IMR-90 (cell line): Measurements from ENCODE around the gene KCNK4. TPM values are rescaled to one million over a fixed set of nuclear protein-coding genes. Genes with fewer than 3 reads are reported as not detected.

ENCODE experiments used
- ATAC-seq: fragments of 200-7000 bp; cut with Tn5 transposase; 2 replicates; pipeline ENCODE4 v1.9.1; 2020; ENCODE audit warnings: low read depth, mild to moderate bottlenecking, moderate library complexity
- BruUV-seq: library from RNA; stranded (reverse); fragments of 400-500 nt; replicated peaks from 2 replicates; lab custom pipeline; 2021; lab: Mats Ljungman, UMichigan
- CTCF ChIA-PET: fragments of 300-600 bp; formaldehyde crosslinking; extraction: SDS; loops from one replicate; lab custom pipeline; 2021; ENCODE audit warnings: antibody characterized with exemption; lab: Yijun Ruan, JAX
- POLR2A ChIA-PET: fragments of 300-600 bp; sonication (Branson Sonifier 250); formaldehyde crosslinking; loops from one replicate; lab custom pipeline; 2022; ENCODE audit warnings: antibody characterized with exemption; ENCODE audit not compliant: unreplicated experiment; lab: Charles Lee
- DNase-seq: peaks from one replicate; pipeline ENCODE4 v3.0.0; 2013
- H2AFZ ChIP-seq: replicated peaks from 2 replicates; pipeline ENCODE3; 2013; ENCODE audit warnings: low read length, mild to moderate bottlenecking; ENCODE audit not compliant: poor library complexity
- H2AK5ac ChIP-seq: 2 replicates; pipeline ENCODE4 v1.6.1; 2013; ENCODE audit warnings: low read depth, low read length, inconsistent platforms
- H2AK9ac ChIP-seq: replicated peaks from 2 replicates; pipeline ENCODE3; 2013; ENCODE audit warnings: mild to moderate bottlenecking, low read depth, low read length, moderate library complexity; ENCODE audit not compliant: poor library complexity
- H2BK120ac ChIP-seq: 2 replicates; pipeline ENCODE4 v1.6.1; 2013; ENCODE audit warnings: low read depth, low read length, inconsistent platforms
- H2BK15ac ChIP-seq: 3 replicates; pipeline ENCODE4 v1.6.1; 2013; ENCODE audit warnings: low read depth, low read length, inconsistent platforms
- H2BK20ac ChIP-seq: 2 replicates; pipeline ENCODE4 v1.6.1; 2013; ENCODE audit warnings: low read depth, mild to moderate bottlenecking, inconsistent platforms, low read length, moderate library complexity
- H2BK5ac ChIP-seq: 2 replicates; pipeline ENCODE4 v1.6.1; 2013; ENCODE audit warnings: mild to moderate bottlenecking, low read depth, low read length, inconsistent platforms; ENCODE audit not compliant: poor library complexity, severe bottlenecking
- H3K14ac ChIP-seq: replicated peaks from 2 replicates; pipeline ENCODE4 v1.6.1; 2013; ENCODE audit warnings: low read depth, low read length, inconsistent platforms
- H3K18ac ChIP-seq: 2 replicates; pipeline ENCODE4 v1.6.1; 2013; ENCODE audit warnings: low read depth, low read length, control low read depth
- H3K23ac ChIP-seq: 2 replicates; pipeline ENCODE4 v1.6.1; 2013; ENCODE audit warnings: low read depth, low read length, inconsistent platforms
- H3K27ac ChIP-seq: 2 replicates; pipeline ENCODE4 v1.5.1; 2013; ENCODE audit warnings: mild to moderate bottlenecking, control low read depth, low read length; ENCODE audit not compliant: insufficient read depth
- H3K27me3 ChIP-seq: 2 replicates; pipeline ENCODE4 v1.6.1; 2013; ENCODE audit warnings: low read length; ENCODE audit not compliant: control insufficient read depth, insufficient read depth
- H3K36me3 ChIP-seq: 2 replicates; pipeline ENCODE4 v1.6.1; 2013; ENCODE audit warnings: low read length, mixed read lengths; ENCODE audit not compliant: control insufficient read depth, insufficient read depth
- H3K4ac ChIP-seq: 2 replicates; pipeline ENCODE4 v1.6.1; 2013; ENCODE audit warnings: low read depth, low read length, inconsistent platforms
- H3K4me1 ChIP-seq: 2 replicates; pipeline ENCODE4 v1.6.1; 2013; ENCODE audit warnings: low read length, mixed read lengths; ENCODE audit not compliant: control insufficient read depth, insufficient read depth
- H3K4me2 ChIP-seq: 2 replicates; pipeline ENCODE4 v1.6.1; 2013; ENCODE audit warnings: low read depth, mild to moderate bottlenecking, control low read depth, low read length, moderate library complexity
- H3K4me3 ChIP-seq: 2 replicates; pipeline ENCODE4 v1.5.1; 2013; ENCODE audit warnings: low read depth, mild to moderate bottlenecking, control low read depth, low read length, moderate library complexity; ENCODE audit not compliant: insufficient read depth
- H3K56ac ChIP-seq: 2 replicates; pipeline ENCODE4 v1.6.1; 2013; ENCODE audit warnings: low read length, inconsistent platforms; ENCODE audit not compliant: insufficient read depth; ENCODE audit errors: extremely low read depth
- H3K79me1 ChIP-seq, 2 experiments: 2 replicates each; pipeline ENCODE4 v1.6.1; 2013; ENCODE audit warnings: low read length in 2 of 2, inconsistent platforms in 1 of 2, low read depth in 1 of 2
- H3K9ac ChIP-seq: 2 replicates; pipeline ENCODE4 v1.6.1; 2013; ENCODE audit warnings: low read depth, low read length, control low read depth
- H3K9me1 ChIP-seq: 2 replicates; pipeline ENCODE4 v1.6.1; 2013; ENCODE audit warnings: low read length, inconsistent platforms; ENCODE audit not compliant: insufficient read depth
- H3K9me3 ChIP-seq: 2 replicates; pipeline ENCODE4 v1.6.1; 2013; ENCODE audit warnings: low read length; ENCODE audit not compliant: control insufficient read depth, insufficient read depth
- H4K20me1 ChIP-seq: 2 replicates; pipeline ENCODE4 v1.6.1; 2013; ENCODE audit warnings: low read length, inconsistent platforms; ENCODE audit not compliant: insufficient read depth
- H4K5ac ChIP-seq: 2 replicates; pipeline ENCODE4 v1.6.1; 2013; ENCODE audit warnings: mild to moderate bottlenecking, low read depth, low read length, control low read depth
- H4K8ac ChIP-seq, 2 experiments: 2 replicates each; pipeline ENCODE4 v1.6.1; 2013; ENCODE audit warnings: low read depth in 2 of 2, low read length in 2 of 2, control low read depth in 1 of 2, inconsistent platforms in 1 of 2
- H4K91ac ChIP-seq: 2 replicates; pipeline ENCODE4 v1.6.1; 2013; ENCODE audit warnings: low read depth, low read length, inconsistent platforms; ENCODE audit not compliant: insufficient read depth
- CHD1 ChIP-seq: IDR thresholded peaks from 2 replicates; pipeline ENCODE4 v1.6.1; 2012; ENCODE audit warnings: low read depth, low read length, improper control_type of control experiment
- MAZ ChIP-seq: IDR thresholded peaks from 2 replicates; pipeline ENCODE4 v1.6.1; 2012; ENCODE audit warnings: low read depth, mild to moderate bottlenecking, low read length, improper control_type of control experiment, moderate library complexity, borderline replicate concordance
- MXI1 ChIP-seq: IDR thresholded peaks from 2 replicates; pipeline ENCODE4 v1.6.1; 2012; ENCODE audit warnings: low read depth, mild to moderate bottlenecking, low read length, moderate library complexity, borderline replicate concordance
- POLR2A ChIP-seq: IDR thresholded peaks from 2 replicates; pipeline ENCODE4 v1.6.1; 2012; ENCODE audit warnings: mild to moderate bottlenecking, low read depth, low read length
- WGBS, 2 experiments: methylation state at CpG; one replicate each; pipeline versions ENCODE4 v1.1.5 to v1.1.7; 2013; ENCODE audit warnings: missing lambda C conversion rate in 2 of 2; ENCODE audit not compliant: insufficient read length in 1 of 2; ENCODE audit errors: extremely low coverage in 2 of 2; 5-methylcytosine and 5-hydroxymethylcytosine counted together
- dilution Hi-C: fragments of 300-500 bp; cut with HindIII; formaldehyde crosslinking; loops from one replicate; pipeline ENCODE4 v1.14.3; 2018; ENCODE audit warnings: low sequenced_read_pairs; ENCODE audit not compliant: unreplicated experiment
- in situ Hi-C: fragments of 300-500 bp; cut with MboI; formaldehyde crosslinking; loops from 3 replicates; pipeline ENCODE4 v1.14.3; 2019; ENCODE audit warnings: low sequenced_read_pairs, inconsistent platforms, mixed read lengths
- intact Hi-C: fragments of 100-400 bp; cut with micrococcal nuclease; formaldehyde crosslinking; loops from 2 replicates; pipeline ENCODE4 v1.10.0; 2022
- polyA plus RNA-seq, 3 experiments: library from polyadenylated mRNA; depleted of rRNA; stranded (reverse); fragments of >200 nt; gene quantifications; 2 replicates each; pipeline ENCODE4 v1.2.3, GENCODE V29; 2012; ENCODE audit warnings: low replicate concordance in 1 of 3
- total RNA-seq: library from RNA; depleted of rRNA; stranded (reverse); fragments of >200 nt; gene quantifications from 2 replicates; pipeline ENCODE4 v1.2.3, GENCODE V29; 2012

Gene KCNK4
- total and polyA plus RNA-seq, 2 of the 4 experiments (the other 2 are of a cell fraction): not detected

- Histone ChIP-seq H2AK9ac (peak within 1 kb of the TSS; percentile 77), H3K4me3 (peak within 1 kb of the TSS; percentile 71), H2BK15ac (no peak within 1 kb of the TSS), H3K79me1 (peaks cover 15 to 39% of the 10 kb centered on the region in 2 experiments), H4K5ac (peak within 1 kb of the TSS; percentile 91), H2BK120ac (peak within 1 kb of the TSS; percentile 37; the same call in 1 of the 2 replicates), H3K14ac (peak within 1 kb of the TSS; percentile 98), H3K36me3 (peaks cover 6% of the 10 kb centered on the region; the same call in 1 of the 2 replicates), H3K27me3 (no peaks in the 10 kb centered on the region; the same call in 1 of the 2 replicates), H3K27ac (peak within 1 kb of the TSS; percentile 90), H2AK5ac (peak within 1 kb of the TSS; percentile 90), H3K23ac (peak within 1 kb of the TSS; percentile 84; the same call in 1 of the 2 replicates), H3K9ac (peak within 1 kb of the TSS; percentile 99), H4K91ac (peak within 1 kb of the TSS; percentile 57), H3K4me1 (peaks cover 8% of the 10 kb centered on the region), H4K8ac (peak within 1 kb of the TSS; percentile 86 to 95), H3K4ac (peak within 1 kb of the TSS; percentile 94), H2BK20ac (no peak within 1 kb of the TSS), H4K20me1 (no peaks in the 10 kb centered on the region), H3K18ac (peak within 1 kb of the TSS; percentile 62), H3K4me2 (peak within 1 kb of the TSS; percentile 99), H3K9me1 (peaks cover 5% of the 10 kb centered on the region; the same call in 1 of the 2 replicates), H3K9me3 (no peaks in the 10 kb centered on the region), H2BK5ac (peak within 1 kb of the TSS; percentile 67), H3K56ac (peak within 1 kb of the TSS; percentile 55), H2AFZ (peak within 1 kb of the TSS; percentile 94)
- TSS peak; percentile 45 for BruUV-seq
- peak; percentile 85 for DNase-seq
- 4% methylated on average over 22 of the region's 44 CpGs; no CpG with 5 or more reads in 1 of the 2 experiments for WGBS, 2 experiments
- CTCF ChIA-PET: interaction anchor here (1.2 to 1.6 kb wide), 2 partner anchors 17 to 21 kb away, joined by 3 to 4 read pairs; partner anchors contain the start of gene ESRRA
- dilution Hi-C loops: no loop called here
- intact Hi-C loops: no loop called here
- TF ChIP-seq CHD1: no peak
- 0 out of 2 replicates have a peak, but pooled peaks have one; percentile 20 for TF ChIP-seq MXI1
- peak; percentile 45; the same call in 1 of the 2 replicates for TF ChIP-seq MAZ
- TF ChIP-seq POLR2A: peak; percentile 59; the same call in 1 of the 2 replicates
- peak; percentile 87 for ATAC-seq
- in situ Hi-C loops: no loop called here
- POLR2A ChIA-PET: no interaction called here
Observed at GRCh38 chr11:64284048-64284961, 6.8 kb upstream of the KCNK4 start, which contains the start of gene BAD. BAD (minus strand) TSS chr11:64284665; CDS start chr11:64284368, 297 bp downstream.
